Placental epithelial cell (primary cell): ENCODE data around the gene COLQ. TPM values are rescaled to one million over a fixed set of nuclear protein-coding genes. Genes with fewer than 3 reads are reported as not detected.

Experiments used
- small RNA-seq: library from RNA; depleted of rRNA; stranded (forward); fragments of <200 nt; gene quantifications from one replicate; pipeline ENCODE3, GENCODE V24; 2012
- total RNA-seq: library from RNA; depleted of rRNA; stranded (reverse); fragments of >200 nt; gene quantifications from 2 replicates; pipeline ENCODE4 v1.2.3, GENCODE V29; 2012

COLQ gene
- total RNA-seq: 0.43 and 2.0 TPM in 2 replicates

DNA sequence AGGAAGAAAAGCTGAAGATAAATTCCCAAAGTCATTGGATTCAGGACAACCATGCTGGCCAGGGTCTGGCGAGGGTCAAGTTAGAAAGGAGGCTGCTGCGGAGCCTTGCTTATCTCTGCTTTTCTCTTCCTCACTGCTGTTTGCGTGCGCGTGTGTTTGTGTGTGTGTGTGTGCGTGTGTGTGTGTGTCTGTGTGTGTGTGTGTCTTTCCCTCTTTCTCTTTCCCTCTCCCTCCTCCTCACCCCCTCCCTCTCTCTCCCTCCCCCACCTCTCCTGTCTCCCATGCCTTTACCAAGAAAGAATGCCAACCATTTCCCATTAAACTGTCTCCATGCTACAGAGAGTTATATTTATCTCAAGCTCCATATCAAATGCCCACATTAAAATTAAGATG is at the start of gene COLQ:
COLQ (minus strand) TSS at position 134 of the 393 bp plus-strand sequence; CDS start at position 53, 81 bp downstream.

GRCh38 chr3:15427182-15427880 is 94.2 kb downstream of the COLQ start, which contains the start of the genes EAF1 and METTL6:
Gene EAF1, plus strand, starts transcription at chr3:15427598. Its CDS starts 182 bp downstream, at chr3:15427780.
Gene METTL6, minus strand, starts transcription at chr3:15427544. Its CDS starts 1,033 bp downstream, at chr3:15426511.

Small RNA genes within 50 kb of the gene (small RNA-seq; reads per million reads assigned to genes)
- not detected for gene MIR4270
- not detected for gene RN7SL110P
- not detected for gene RNU6-1024P

Other genes with a start within 250 kb of the COLQ start
- 14.0 and 21.2 TPM in 2 replicates for gene SH3BP5, start 189.1 kb downstream of the COLQ start, total RNA-seq
- gene METTL6, start 94.2 kb downstream of the COLQ start, total RNA-seq: 15.8 and 29.4 TPM in 2 replicates
- gene EAF1, start 94.1 kb downstream of the COLQ start, total RNA-seq: 12.2 and 21.1 TPM in 2 replicates
- 20.0 and 25.4 TPM in 2 replicates for gene HACL1, start 79.9 kb upstream of the COLQ start, total RNA-seq
- gene BTD, start 80.0 kb upstream of the COLQ start, total RNA-seq: 27.9 and 41.2 TPM in 2 replicates